Measurements from ENCODE around the gene SHD. TPM values are rescaled to one million over a fixed set of nuclear protein-coding genes. Genes with fewer than 3 reads are reported as not detected.
"Not testable (repeated sequence)": the region's sequence is repeated elsewhere in the genome, so short reads cannot be mapped to it uniquely, and the experiment has no call there.

SHD gene
- total RNA-seq, 1 donor from 2014 or later, result not detected

DNA sequence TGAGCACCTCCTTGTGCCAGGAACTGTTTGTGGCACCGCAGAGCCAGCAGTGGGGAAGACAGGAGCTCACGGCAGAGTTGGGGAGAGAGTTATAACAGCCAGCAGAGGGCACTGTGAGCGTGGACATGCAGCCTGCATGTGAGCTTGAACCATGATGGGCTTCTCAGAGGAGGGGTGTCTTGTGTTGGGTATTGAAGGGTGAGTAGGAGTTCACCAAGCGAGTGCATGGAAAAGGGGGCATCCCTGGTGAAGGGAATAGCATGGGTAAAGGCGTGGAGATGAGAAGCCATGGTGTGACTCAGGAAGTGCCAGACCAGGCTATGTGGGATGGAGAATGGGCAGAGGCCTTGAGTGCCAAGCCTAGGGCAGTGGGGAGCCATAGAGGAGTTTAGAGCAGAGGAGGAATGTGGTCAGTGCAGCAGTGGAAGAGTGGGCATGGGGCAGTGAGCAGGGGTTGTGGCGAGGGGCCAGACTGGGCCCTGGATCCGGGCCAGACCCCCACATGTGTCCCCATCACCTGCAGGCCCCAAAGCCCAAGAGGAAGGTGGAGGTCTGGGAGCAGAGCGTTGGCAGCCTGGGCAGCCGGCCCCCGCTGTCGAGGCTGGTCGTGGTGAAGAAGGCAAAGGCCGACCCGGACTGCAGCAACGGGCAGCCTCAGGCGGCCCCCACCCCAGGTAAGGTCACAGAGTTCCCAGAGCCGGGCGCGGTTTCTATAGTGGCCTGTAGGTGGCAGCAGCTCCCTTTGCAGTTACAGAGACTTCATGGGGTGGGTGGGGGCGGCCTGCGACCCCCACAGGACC is 11.8 kb upstream of the SHD start:
- intact Hi-C loops (cut with micrococcal nuclease), result loop anchor here (1.0 to 2.0 kb wide), 3 partner anchors 85 to 258 kb away; partner anchors contain the start of gene SH3GL1

GRCh38 chr19:4267901-4268815 is 10.9 kb upstream of the SHD start:
- intact Hi-C loops (cut with micrococcal nuclease), result loop anchor here (1.0 to 2.0 kb wide), 3 partner anchors 84 to 257 kb away; partner anchors contain the start of gene SH3GL1

DNA sequence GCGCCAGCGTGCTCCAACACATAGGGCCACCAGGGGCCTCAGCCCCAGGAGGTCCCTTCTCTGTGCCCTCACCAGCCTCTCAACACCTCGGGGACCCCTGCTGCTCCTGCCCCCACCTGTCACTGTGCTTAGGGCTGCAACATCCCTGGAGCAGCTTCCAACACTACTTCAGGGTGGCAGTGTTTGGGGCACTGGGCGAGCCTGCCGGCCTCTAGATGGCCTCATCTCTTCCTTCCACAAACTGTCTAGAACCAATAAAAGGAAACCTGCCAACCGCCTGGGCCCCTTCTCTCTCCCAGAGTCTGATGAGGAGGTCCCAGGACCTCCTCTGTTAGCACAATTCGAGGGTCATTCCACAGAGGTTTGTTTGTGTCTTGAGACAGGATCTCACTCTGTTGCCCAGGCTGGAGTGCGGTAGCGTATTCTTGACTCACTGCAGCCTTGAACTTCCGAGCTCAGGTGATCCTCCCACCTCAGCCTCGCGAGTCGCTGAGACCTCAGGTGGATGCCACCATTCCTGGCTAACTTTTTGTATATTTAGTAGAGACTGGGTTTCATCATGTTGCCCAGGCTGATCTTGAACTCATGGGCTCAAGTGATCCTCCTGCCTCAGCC is 10.1 kb upstream of the SHD start:
- intact Hi-C loops (cut with micrococcal nuclease), result no loop called here

DNA sequence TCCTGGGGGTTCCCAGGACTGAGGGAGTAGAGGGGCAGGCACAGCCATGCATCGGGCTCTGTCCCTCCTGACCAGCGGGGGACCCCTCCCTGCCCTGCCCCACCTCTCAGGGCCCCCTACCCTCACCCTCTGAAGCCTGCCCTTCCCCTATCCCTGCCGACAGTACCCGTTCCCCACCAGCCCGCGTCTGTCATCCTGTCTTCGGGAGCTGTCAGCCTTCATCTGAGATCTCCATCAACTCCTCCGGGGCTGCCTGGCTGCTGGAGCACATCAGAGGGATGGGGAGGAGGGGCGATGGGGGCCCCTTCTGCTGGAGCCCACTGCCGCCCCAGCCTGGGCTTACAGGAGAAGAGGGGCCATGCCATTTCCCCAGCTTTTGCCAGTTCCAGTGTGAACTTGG is 6.2 kb upstream of the SHD start:
- intact Hi-C loops (cut with micrococcal nuclease), result no loop called here

DNA sequence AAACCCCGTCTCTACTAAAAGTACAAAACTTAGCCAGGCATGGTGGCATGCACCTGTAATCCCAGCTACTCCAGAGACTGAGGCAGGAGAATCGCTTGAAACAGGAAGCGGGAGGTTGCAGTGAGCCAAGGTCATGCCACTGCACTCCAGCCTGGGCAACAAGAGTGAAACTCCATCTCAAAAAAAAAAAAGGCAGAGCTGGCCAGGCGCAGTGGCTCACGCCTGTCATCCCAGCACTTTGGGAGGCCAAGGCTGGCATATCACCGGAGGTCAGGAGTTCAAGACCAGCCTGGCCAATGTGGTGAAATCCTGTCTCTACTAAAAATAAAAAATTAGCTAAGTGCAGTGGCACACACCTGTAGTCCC is 4.8 kb upstream of the SHD start:
- intact Hi-C loops (cut with micrococcal nuclease), result not testable (repeated sequence)

GRCh38 chr19:4277191-4277696 is 1.8 kb upstream of the SHD start:
- intact Hi-C loops (cut with micrococcal nuclease), result no loop called here

GRCh38 chr19:4278010-4278409 is 1.1 kb upstream of the SHD start:
- intact Hi-C loops (cut with micrococcal nuclease), result no loop called here

- intact Hi-C loops (cut with micrococcal nuclease), result no loop called here
These were observed 132 bp downstream of the SHD start for GRCh38 chr19:4279267-4279529.

DNA sequence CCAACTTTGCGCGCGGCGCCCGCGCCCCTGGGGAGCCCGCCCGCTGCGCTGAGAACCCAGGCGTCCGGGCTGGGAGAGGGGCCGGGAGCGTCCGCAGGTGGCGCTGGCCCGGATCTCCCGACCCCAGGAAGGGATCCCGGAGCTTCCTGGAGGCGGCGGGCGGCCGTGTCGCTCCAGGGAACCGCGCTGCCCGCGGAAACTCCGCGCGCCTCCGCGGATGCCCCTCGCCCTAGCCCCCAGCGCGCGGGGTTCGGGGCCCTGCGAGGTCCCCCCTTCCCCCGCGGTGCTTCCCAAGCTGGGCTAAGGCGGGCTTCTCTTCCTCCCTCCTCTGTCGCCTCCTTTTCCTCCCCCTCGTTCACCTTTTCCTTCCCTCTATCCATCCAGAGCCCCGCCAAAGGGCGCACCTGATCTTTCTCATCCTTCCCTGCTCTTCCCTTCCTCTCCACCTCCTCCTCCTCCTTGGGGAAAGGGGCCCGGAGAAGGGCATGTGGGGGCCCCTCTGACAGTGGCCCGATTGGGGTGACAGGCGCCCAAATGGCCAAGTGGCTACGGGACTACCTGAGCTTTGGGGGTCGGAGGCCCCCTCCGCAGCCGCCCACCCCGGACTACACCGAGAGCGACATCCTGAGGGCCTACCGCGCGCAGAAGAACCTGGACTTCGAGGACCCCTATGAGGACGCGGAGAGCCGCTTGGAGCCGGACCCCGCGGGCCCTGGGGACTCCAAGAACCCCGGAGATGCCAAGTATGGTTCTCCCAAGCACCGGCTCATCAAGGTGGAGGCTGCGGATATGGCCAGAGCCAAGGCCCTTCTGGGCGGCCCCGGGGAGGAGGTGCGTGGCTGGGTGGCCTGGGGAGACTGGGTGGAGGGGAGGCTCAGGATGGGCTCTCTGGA is 710 bp downstream of the SHD start:
- intact Hi-C loops (cut with micrococcal nuclease), result no loop called here

GRCh38 chr19:4284176-4284958 is 5.3 kb downstream of the SHD start:
- intact Hi-C loops (cut with micrococcal nuclease), result no loop called here

DNA sequence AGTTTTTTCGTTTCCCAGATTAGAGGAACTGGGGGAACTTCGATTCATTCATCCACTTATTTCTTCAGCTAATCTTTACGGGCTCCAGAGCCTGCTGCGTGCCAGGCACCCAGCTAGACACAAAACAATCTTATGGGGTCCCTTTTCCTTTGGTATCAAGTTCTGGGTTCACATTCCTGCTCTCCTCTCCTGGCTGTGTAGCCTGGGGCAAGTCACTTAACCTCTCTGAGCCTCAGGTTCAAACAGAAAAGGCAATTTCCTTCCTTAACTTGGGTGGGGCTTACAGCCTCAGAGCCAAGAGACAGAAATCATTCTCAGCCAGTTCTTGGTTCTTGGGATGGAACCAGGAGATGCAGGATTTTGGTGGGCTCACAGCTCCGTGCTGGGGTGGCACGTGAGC is 5.9 kb downstream of the SHD start:
- intact Hi-C loops (cut with micrococcal nuclease), result no loop called here

DNA sequence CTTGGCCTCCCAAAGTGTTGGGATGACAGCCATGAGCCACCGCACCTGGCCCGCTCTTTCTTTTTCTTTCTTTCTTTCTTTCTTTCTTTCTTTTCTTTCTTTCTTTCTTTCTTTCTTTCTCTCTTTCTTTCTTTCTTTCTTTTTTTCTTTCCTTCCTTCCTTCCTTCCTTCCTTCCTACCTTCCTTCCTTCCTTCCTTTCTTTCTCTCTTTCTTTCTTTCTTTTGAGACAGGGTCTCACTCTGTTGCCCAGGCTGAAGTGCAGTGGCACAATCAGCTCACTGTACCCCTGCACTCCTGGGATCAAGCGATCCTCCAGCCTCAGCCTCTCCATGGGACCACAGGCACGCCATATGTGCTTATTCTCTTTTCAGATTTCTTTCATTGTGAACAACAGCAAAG is 7.1 kb downstream of the SHD start:
- intact Hi-C loops (cut with micrococcal nuclease), result not testable (repeated sequence)

GRCh38 chr19:4288091-4288777 is 9.2 kb downstream of the SHD start:
- intact Hi-C loops (cut with micrococcal nuclease), result no loop called here

DNA sequence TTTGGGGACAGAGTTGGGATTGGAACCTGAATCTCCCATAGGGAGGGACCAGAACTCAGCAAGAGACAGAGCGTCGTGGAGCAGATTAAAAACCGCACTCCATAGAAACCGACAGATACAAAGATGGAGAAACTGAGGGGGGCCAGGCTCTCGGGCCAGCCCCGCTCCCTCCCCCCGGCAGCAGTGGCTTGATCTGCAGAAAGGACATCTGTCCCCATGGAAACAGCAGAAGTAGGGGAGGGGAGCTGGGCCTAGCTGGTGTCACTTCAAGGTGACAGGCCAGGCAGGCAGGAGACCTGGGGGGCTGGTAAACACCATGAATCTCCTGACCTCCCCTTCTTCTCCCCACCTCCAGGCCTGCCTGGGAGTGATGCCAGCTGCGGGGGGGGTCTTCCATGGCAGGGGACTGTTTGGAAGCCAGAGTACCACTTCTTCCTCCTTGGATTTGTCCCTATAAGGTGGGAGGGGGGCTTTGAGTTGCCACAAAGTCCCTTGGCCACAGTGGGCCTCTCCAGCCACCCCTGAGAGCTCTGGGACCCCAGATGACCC is 12.2 kb downstream of the SHD start:
- intact Hi-C loops (cut with micrococcal nuclease), result no loop called here

DNA sequence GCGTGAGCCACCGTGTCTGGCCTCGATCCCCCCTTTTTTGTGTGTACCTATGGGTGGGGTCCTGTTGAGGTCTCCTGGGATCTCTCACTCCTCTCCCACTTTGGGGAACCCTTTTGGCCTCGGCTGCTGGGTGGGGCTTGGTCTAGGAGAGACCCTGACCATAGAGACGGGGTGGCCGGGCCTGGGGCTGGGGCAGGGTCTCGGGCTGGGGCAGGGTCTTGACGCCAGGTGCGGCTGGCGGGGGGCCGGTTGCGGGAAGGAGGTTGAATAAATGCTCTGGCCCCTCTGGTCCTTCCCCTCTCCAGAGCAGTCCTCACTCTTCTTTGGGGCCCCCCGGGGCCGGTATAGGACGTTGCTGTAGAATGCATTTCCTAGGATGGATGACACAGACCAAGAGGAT is 13.4 kb downstream of the SHD start:
- intact Hi-C loops (cut with micrococcal nuclease), result no loop called here

DNA sequence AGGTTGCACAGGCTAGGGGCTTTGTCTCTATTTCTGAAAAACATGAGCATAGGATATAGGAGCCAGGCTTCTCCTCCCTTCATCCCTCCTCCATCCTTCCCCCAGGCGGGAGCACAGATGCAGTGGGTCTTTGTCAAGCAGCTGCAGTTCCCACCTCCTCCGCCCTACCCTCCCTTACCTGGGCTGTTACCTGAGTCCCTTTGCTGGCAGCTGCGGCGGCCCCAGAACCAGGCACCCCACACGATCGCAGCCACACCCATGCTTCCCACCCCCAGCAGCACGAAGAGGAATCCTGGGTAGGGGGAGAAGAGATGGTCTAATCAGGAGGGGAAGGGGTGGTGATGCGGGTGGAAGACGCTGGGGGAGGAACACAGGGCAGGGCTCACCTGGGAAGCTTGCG is 15.3 kb downstream of the SHD start:
- intact Hi-C loops (cut with micrococcal nuclease), result no loop called here

DNA sequence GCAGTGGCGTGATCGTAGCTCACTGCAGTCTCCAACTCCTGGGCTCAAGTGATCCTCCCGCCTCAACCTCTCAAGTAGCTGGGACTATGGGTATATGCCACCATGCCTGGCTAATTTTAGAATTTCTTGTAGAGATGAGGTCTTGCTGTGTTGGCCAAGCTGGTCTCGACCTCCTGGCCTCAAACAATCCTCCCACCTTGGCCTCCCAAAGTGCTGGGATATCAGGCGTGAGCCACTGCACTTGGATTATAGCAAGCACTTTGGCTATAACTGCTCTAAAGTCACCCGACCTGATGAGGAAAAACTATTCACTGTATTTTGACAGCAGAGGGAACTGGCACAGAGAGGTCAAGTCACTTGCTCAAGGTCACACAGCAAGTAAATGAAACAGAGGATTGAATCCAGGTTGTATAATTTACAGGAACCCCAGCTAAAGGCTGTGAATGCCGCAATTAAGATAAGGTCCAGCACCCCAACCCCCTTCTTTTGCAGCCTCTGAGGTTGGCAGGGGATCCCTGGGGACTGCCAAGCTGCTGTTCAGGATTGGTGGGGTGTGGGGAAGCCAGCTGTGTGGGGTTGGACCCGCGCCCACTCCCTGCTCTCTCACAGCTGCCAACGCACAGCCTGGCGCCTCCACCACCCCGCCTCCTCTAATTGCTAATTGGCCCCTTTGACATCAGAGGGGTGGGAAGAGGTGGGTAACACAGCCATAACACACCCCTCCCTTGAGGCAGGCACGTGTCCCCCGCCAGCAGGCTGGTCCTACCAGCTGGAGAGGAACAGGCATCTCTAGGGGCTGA is 17.1 kb downstream of the SHD start:
- intact Hi-C loops (cut with micrococcal nuclease), result no loop called here

Measured in T-helper 2 cell treated with Interferon-gamma antibody and Interleukin-4, amounts not matched to agents 100 ng/mL and 5 ng/mL, for 36 hours (primary cell).